ENCODE measurements around the gene FREM1. TPM values are rescaled to one million over a fixed set of nuclear protein-coding genes. Genes with fewer than 3 reads are reported as not detected.

FREM1 gene
- total and polyA plus RNA-seq, 10 donors = 0.07 to 4.3 (median 0.54) TPM; not detected in 1

GRCh38 chr9:14849851-14850250, 60.4 kb downstream of the FREM1 start:
- Histone ChIP-seq H3K27ac (no peak overlapping the region), H3K4me1 (no peaks in the 10 kb centered on the region), H3K36me3 (no peaks in the 10 kb centered on the region), H3K4me3 (no peak overlapping the region), H3K9me3 (peaks cover 0 to 7% (median 0%) of the 10 kb centered on the region in 8 donors), H3K27me3 (replicated peaks in 1 of 7) (peaks cover 0 to 29% (median 0%) of the 10 kb centered on the region in 7 donors)
- intact Hi-C loops (cut with DNase I; ENCODE audit: low total_unique reads) = no loop called here
- 29 to 51% (median 47%) methylated on average over 4 of the region's 4 CpGs for WGBS, 5 donors
- TF ChIP-seq CTCF (IDR thresholded peaks at IDR 0.05 in 8 of 11, conservative IDR thresholded peaks at IDR 0.05 in 3 of 11) (no peak), POLR2AphosphoS5 (IDR thresholded peaks at IDR 0.05) (no peak), POLR2A (IDR thresholded peaks at IDR 0.05) (no peak)
- no peak for DNase-seq

GRCh38 chr9:14849296-14849695, 60.9 kb downstream of the FREM1 start:
- Histone ChIP-seq H3K27me3 (replicated peaks in 1 of 7) (peaks cover 0 to 29% (median 0%) of the 10 kb centered on the region in 7 donors), H3K4me1 (no peaks in the 10 kb centered on the region), H3K27ac (no peak overlapping the region), H3K4me3 (no peak overlapping the region), H3K36me3 (no peaks in the 10 kb centered on the region), H3K9me3 (peaks cover 0 to 7% (median 0%) of the 10 kb centered on the region in 8 donors)
- WGBS, 5 donors = 68 to 80% (median 76%) methylated on average over 3 of the region's 3 CpGs
- TF ChIP-seq POLR2A (IDR thresholded peaks at IDR 0.05) = no peak
- DNase-seq = no peak
- intact Hi-C loops (cut with DNase I; ENCODE audit: low total_unique reads) = no loop called here

- Histone ChIP-seq H3K36me3 (no peaks in the 10 kb centered on the region), H3K27ac (no peak overlapping the region), H3K4me1 (no peaks in the 10 kb centered on the region), H3K27me3 (replicated peaks in 1 of 7) (peaks cover 0 to 29% (median 0%) of the 10 kb centered on the region in 7 donors), H3K9me3 (peaks cover 0 to 7% (median 0%) of the 10 kb centered on the region in 8 donors), H3K4me3 (no peak overlapping the region)
- WGBS, 5 donors = 39 to 57% (median 46%) methylated on average over 3 of the region's 3 CpGs
- DNase-seq = peak; percentile 76
- intact Hi-C loops (cut with DNase I; ENCODE audit: low total_unique reads) = no loop called here
- TF ChIP-seq POLR2A (IDR thresholded peaks at IDR 0.05) (no peak), CTCF (IDR thresholded peaks at IDR 0.05 in 8 of 11, conservative IDR thresholded peaks at IDR 0.05 in 3 of 11) (peak in 7 of 11 experiments; percentile 24 to 60 (median 49))
These were observed 63.3 kb downstream of the FREM1 start for GRCh38 chr9:14846871-14847311.

GRCh38 chr9:14843163-14843562, 67.1 kb downstream of the FREM1 start:
- Histone ChIP-seq H3K27me3 (replicated peaks in 1 of 7) (no peaks in the 10 kb centered on the region), H3K9me3 (peaks cover 0 to 7% (median 0%) of the 10 kb centered on the region in 8 donors), H3K4me1 (no peaks in the 10 kb centered on the region), H3K4me3 (no peak overlapping the region), H3K36me3 (no peaks in the 10 kb centered on the region), H3K27ac (no peak overlapping the region)
- 81 to 96% (median 94%) methylated on average over 2 of the region's 2 CpGs for WGBS, 5 donors
- intact Hi-C loops (cut with DNase I; ENCODE audit: low total_unique reads) = no loop called here
- TF ChIP-seq CTCF (IDR thresholded peaks at IDR 0.05 in 8 of 11, conservative IDR thresholded peaks at IDR 0.05 in 3 of 11) = no peak
- no peak for TF ChIP-seq POLR2A (IDR thresholded peaks at IDR 0.05)
- TF ChIP-seq POLR2AphosphoS5 (IDR thresholded peaks at IDR 0.05) = no peak
- no peak for DNase-seq

GRCh38 chr9:14842269-14842668, 68.0 kb downstream of the FREM1 start:
- WGBS, 5 donors = 82 to 94% (median 92%) methylated on average over 10 of the region's 10 CpGs
- no peaks in the 10 kb centered on the region for H3K27me3 ChIP-seq (replicated peaks in 1 of 7)
- no peaks in the 10 kb centered on the region for H3K36me3 ChIP-seq

More at GRCh38 chr9:14842269-14842668, 68.0 kb downstream of the FREM1 start:
- Histone ChIP-seq H3K27ac (no peak overlapping the region), H3K4me3 (no peak overlapping the region), H3K4me1 (no peaks in the 10 kb centered on the region), H3K9me3 (peaks cover 0 to 7% (median 0%) of the 10 kb centered on the region in 8 donors)
- intact Hi-C loops (cut with DNase I; ENCODE audit: low total_unique reads) = no loop called here
- TF ChIP-seq POLR2A (IDR thresholded peaks at IDR 0.05) (no peak), CTCF (IDR thresholded peaks at IDR 0.05 in 8 of 11, conservative IDR thresholded peaks at IDR 0.05 in 3 of 11) (no peak)
- DNase-seq = no peak

Measured in spleen (tissue), 11 donors.